Measurements from ENCODE around the gene ATCAY.
A peak's percentile ranks its signal among the peaks of the same experiment; 100 is the strongest.
"Not testable (repeated sequence)": the region's sequence is repeated elsewhere in the genome, so short reads cannot be mapped to it uniquely, and the experiment has no call there.

Gene ATCAY

GRCh38 chr19:3931041-3931440 lies 50.6 kb downstream of the ATCAY start:
- Histone ChIP-seq H3K27me3 (ENCODE audit: control insufficient read depth in 1 of 2, insufficient read depth in 2 of 2, low read length in 2 of 2) (no peaks in the 10 kb centered on the region), H3K4me1 (ENCODE audit: control insufficient read depth, insufficient read depth, low read length) (peaks cover 6% of the 10 kb centered on the region), H3K27ac (ENCODE audit: low read length) (no peak overlapping the region), H3K9ac (ENCODE audit: low read length in 2 of 2) (no peak overlapping the region), H3K36me3 (ENCODE audit: control insufficient read depth in 2 of 2, insufficient read depth in 2 of 2, low read length in 2 of 2) (no peaks in the 10 kb centered on the region), H3K4me3 (ENCODE audit: low read length in 2 of 2) (no peak overlapping the region), H3K9me3 (ENCODE audit: control insufficient read depth in 2 of 2, low read length in 2 of 2) (no peaks in the 10 kb centered on the region)

- no peaks in the 10 kb centered on the region for H3K27me3 ChIP-seq (ENCODE audit: control insufficient read depth in 1 of 2, insufficient read depth in 2 of 2, low read length in 2 of 2)
- H3K9me3 ChIP-seq (ENCODE audit: control insufficient read depth in 2 of 2, low read length in 2 of 2): no peaks in the 10 kb centered on the region
- no peak within 1 kb of the TSS for H3K27ac ChIP-seq (ENCODE audit: low read length)
- peak within 1 kb of the TSS in 1 of 2 donors; percentile 47 for H3K9ac ChIP-seq (ENCODE audit: low read length in 2 of 2)
- H3K4me1 ChIP-seq (ENCODE audit: control insufficient read depth, insufficient read depth, low read length): peaks cover 6% of the 10 kb centered on the region
- no peaks in the 10 kb centered on the region for H3K36me3 ChIP-seq (ENCODE audit: control insufficient read depth in 2 of 2, insufficient read depth in 2 of 2, low read length in 2 of 2)
- peak within 1 kb of the TSS in 1 of 2 donors; percentile 22 for H3K4me3 ChIP-seq (ENCODE audit: low read length in 2 of 2)
Observed at GRCh38 chr19:3932931-3933810, 52.7 kb downstream of the ATCAY start, which contains the start of gene NMRK2. Gene NMRK2, plus strand, starts transcription at chr19:3933069. Its CDS starts 603 bp downstream, at chr19:3933672.

GRCh38 chr19:3936506-3937442 lies 56.3 kb downstream of the ATCAY start:
- no peak overlapping the region for H3K27ac ChIP-seq (ENCODE audit: low read length)
- H3K4me1 ChIP-seq (ENCODE audit: control insufficient read depth, insufficient read depth, low read length): peaks cover 6% of the 10 kb centered on the region
- H3K9ac ChIP-seq (ENCODE audit: low read length in 2 of 2): no peak overlapping the region
- no peaks in the 10 kb centered on the region for H3K36me3 ChIP-seq (ENCODE audit: control insufficient read depth in 2 of 2, insufficient read depth in 2 of 2, low read length in 2 of 2)
- no peaks in the 10 kb centered on the region for H3K9me3 ChIP-seq (ENCODE audit: control insufficient read depth in 2 of 2, low read length in 2 of 2)
- H3K4me3 ChIP-seq (ENCODE audit: low read length in 2 of 2): no peak overlapping the region
- H3K27me3 ChIP-seq (ENCODE audit: control insufficient read depth in 1 of 2, insufficient read depth in 2 of 2, low read length in 2 of 2): no peaks in the 10 kb centered on the region

- H3K9ac ChIP-seq (ENCODE audit: low read length in 2 of 2); H3K27me3 ChIP-seq (ENCODE audit: control insufficient read depth in 1 of 2, insufficient read depth in 2 of 2, low read length in 2 of 2); H3K4me1 ChIP-seq (ENCODE audit: control insufficient read depth, insufficient read depth, low read length); H3K4me3 ChIP-seq (ENCODE audit: low read length in 2 of 2); H3K27ac ChIP-seq (ENCODE audit: low read length); H3K36me3 ChIP-seq (ENCODE audit: control insufficient read depth in 2 of 2, insufficient read depth in 2 of 2, low read length in 2 of 2); H3K9me3 ChIP-seq (ENCODE audit: control insufficient read depth in 2 of 2, low read length in 2 of 2): not testable (repeated sequence)
Observed at GRCh38 chr19:3938300-3938950, 57.9 kb downstream of the ATCAY start.

- Histone ChIP-seq H3K4me3 (ENCODE audit: low read length in 2 of 2) (no peak overlapping the region), H3K9ac (ENCODE audit: low read length in 2 of 2) (no peak overlapping the region), H3K27ac (ENCODE audit: low read length) (no peak overlapping the region), H3K4me1 (ENCODE audit: control insufficient read depth, insufficient read depth, low read length) (no peaks in the 10 kb centered on the region), H3K36me3 (ENCODE audit: control insufficient read depth in 2 of 2, insufficient read depth in 2 of 2, low read length in 2 of 2) (no peaks in the 10 kb centered on the region), H3K27me3 (ENCODE audit: control insufficient read depth in 1 of 2, insufficient read depth in 2 of 2, low read length in 2 of 2) (no peaks in the 10 kb centered on the region), H3K9me3 (ENCODE audit: control insufficient read depth in 2 of 2, low read length in 2 of 2) (no peaks in the 10 kb centered on the region)
Observed at GRCh38 chr19:3942790-3943409, 62.4 kb downstream of the ATCAY start.

- Histone ChIP-seq H3K9ac (ENCODE audit: low read length in 2 of 2) (no peak overlapping the region), H3K27me3 (ENCODE audit: control insufficient read depth in 1 of 2, insufficient read depth in 2 of 2, low read length in 2 of 2) (no peaks in the 10 kb centered on the region), H3K4me3 (ENCODE audit: low read length in 2 of 2) (no peak overlapping the region), H3K27ac (ENCODE audit: low read length) (no peak overlapping the region), H3K9me3 (ENCODE audit: control insufficient read depth in 2 of 2, low read length in 2 of 2) (no peaks in the 10 kb centered on the region), H3K36me3 (ENCODE audit: control insufficient read depth in 2 of 2, insufficient read depth in 2 of 2, low read length in 2 of 2) (no peaks in the 10 kb centered on the region), H3K4me1 (ENCODE audit: control insufficient read depth, insufficient read depth, low read length) (no peaks in the 10 kb centered on the region)
Observed at GRCh38 chr19:3944018-3944721, 63.7 kb downstream of the ATCAY start.

- Histone ChIP-seq H3K9ac (ENCODE audit: low read length in 2 of 2) (no peak overlapping the region), H3K4me3 (ENCODE audit: low read length in 2 of 2) (no peak overlapping the region), H3K9me3 (ENCODE audit: control insufficient read depth in 2 of 2, low read length in 2 of 2) (no peaks in the 10 kb centered on the region), H3K27me3 (ENCODE audit: control insufficient read depth in 1 of 2, insufficient read depth in 2 of 2, low read length in 2 of 2) (no peaks in the 10 kb centered on the region), H3K36me3 (ENCODE audit: control insufficient read depth in 2 of 2, insufficient read depth in 2 of 2, low read length in 2 of 2) (no peaks in the 10 kb centered on the region), H3K27ac (ENCODE audit: low read length) (no peak overlapping the region), H3K4me1 (ENCODE audit: control insufficient read depth, insufficient read depth, low read length) (peaks cover 9% of the 10 kb centered on the region)
Observed at GRCh38 chr19:3945838-3946237, 65.4 kb downstream of the ATCAY start.

GRCh38 chr19:3947316-3947933 lies 66.9 kb downstream of the ATCAY start:
- H3K9ac ChIP-seq (ENCODE audit: low read length in 2 of 2); H3K27me3 ChIP-seq (ENCODE audit: control insufficient read depth in 1 of 2, insufficient read depth in 2 of 2, low read length in 2 of 2); H3K9me3 ChIP-seq (ENCODE audit: control insufficient read depth in 2 of 2, low read length in 2 of 2); H3K36me3 ChIP-seq (ENCODE audit: control insufficient read depth in 2 of 2, insufficient read depth in 2 of 2, low read length in 2 of 2); H3K4me3 ChIP-seq (ENCODE audit: low read length in 2 of 2); H3K27ac ChIP-seq (ENCODE audit: low read length): not testable (repeated sequence)
- peaks cover 23% of the 10 kb centered on the region for H3K4me1 ChIP-seq (ENCODE audit: control insufficient read depth, insufficient read depth, low read length)

GRCh38 chr19:3949294-3949693 lies 68.8 kb downstream of the ATCAY start:
- no peaks in the 10 kb centered on the region for H3K36me3 ChIP-seq (ENCODE audit: control insufficient read depth in 2 of 2, insufficient read depth in 2 of 2, low read length in 2 of 2)
- peak overlapping the region; percentile 95 for H3K27ac ChIP-seq (ENCODE audit: low read length)
- no peak overlapping the region for H3K4me3 ChIP-seq (ENCODE audit: low read length in 2 of 2)
- no peak overlapping the region for H3K9ac ChIP-seq (ENCODE audit: low read length in 2 of 2)
- no peaks in the 10 kb centered on the region for H3K9me3 ChIP-seq (ENCODE audit: control insufficient read depth in 2 of 2, low read length in 2 of 2)
- peaks cover 36% of the 10 kb centered on the region for H3K4me1 ChIP-seq (ENCODE audit: control insufficient read depth, insufficient read depth, low read length)
- no peaks in the 10 kb centered on the region for H3K27me3 ChIP-seq (ENCODE audit: control insufficient read depth in 1 of 2, insufficient read depth in 2 of 2, low read length in 2 of 2)
